ENCODE data around the gene TRERF1. TPM values are rescaled to one million over a fixed set of nuclear protein-coding genes. Genes with fewer than 3 reads are reported as not detected.
"Not testable (repeated sequence)": the region's sequence is repeated elsewhere in the genome, so short reads cannot be mapped to it uniquely, and the experiment has no call there.

TRERF1 gene
- total RNA-seq, 2 donors from 2014 or later: 37.2 to 43.0 TPM

- no peaks in the 10 kb centered on the region for H3K4me1 Mint-ChIP-seq (ENCODE audit: low read depth)
- peaks cover 3 to 6% of the 10 kb centered on the region in 2 donors for H3K9me3 Mint-ChIP-seq
- peaks cover 10% of the 10 kb centered on the region in 2 donors for H3K36me3 Mint-ChIP-seq (ENCODE audit: insufficient read depth in 2 of 2)
- DNase-seq (no peak), ATAC-seq (replicated peaks in 1 of 2) (no peak)
- H3K27me3 Mint-ChIP-seq (ENCODE audit: low read depth): no peaks in the 10 kb centered on the region
- H3K4me3 Mint-ChIP-seq: no peak overlapping the region
- no peak overlapping the region for H3K27ac Mint-ChIP-seq
Measured at GRCh38 chr6:42200035-42200434, 251.7 kb downstream of the TRERF1 start.

- Mint-ChIP-seq H3K36me3 (ENCODE audit: insufficient read depth in 2 of 2) (peaks cover 10% of the 10 kb centered on the region in 2 donors), H3K4me1 (ENCODE audit: low read depth) (no peaks in the 10 kb centered on the region), H3K9me3 (peaks cover 3 to 6% of the 10 kb centered on the region in 2 donors), H3K27me3 (ENCODE audit: low read depth) (no peaks in the 10 kb centered on the region), H3K4me3 (no peak overlapping the region), H3K27ac (no peak overlapping the region)
- DNase-seq (no peak), ATAC-seq (replicated peaks in 1 of 2) (peak; percentile 31 to 53)
Measured at GRCh38 chr6:42199106-42199981, 252.4 kb downstream of the TRERF1 start.

- H3K9me3 Mint-ChIP-seq: peaks cover 3 to 6% of the 10 kb centered on the region in 2 donors
- no peaks in the 10 kb centered on the region for H3K27me3 Mint-ChIP-seq (ENCODE audit: low read depth)
- H3K36me3 Mint-ChIP-seq (ENCODE audit: insufficient read depth in 2 of 2): peaks cover 10% of the 10 kb centered on the region in 2 donors
- peak; percentile 58 to 88 for ATAC-seq (replicated peaks in 1 of 2)
- DNase-seq: peak; percentile 12 to 24
- H3K4me1 Mint-ChIP-seq (ENCODE audit: low read depth): no peaks in the 10 kb centered on the region
- H3K4me3 Mint-ChIP-seq: no peak overlapping the region
- H3K27ac Mint-ChIP-seq: no peak overlapping the region
Measured at GRCh38 chr6:42197555-42198362, 254.0 kb downstream of the TRERF1 start.

- Mint-ChIP-seq H3K27me3 (ENCODE audit: low read depth) (no peaks in the 10 kb centered on the region), H3K9me3 (peaks cover 3 to 4% of the 10 kb centered on the region in 2 donors), H3K4me3 (no peak overlapping the region), H3K27ac (no peak overlapping the region), H3K4me1 (ENCODE audit: low read depth) (peaks cover 5% of the 10 kb centered on the region), H3K36me3 (ENCODE audit: insufficient read depth in 2 of 2) (peaks cover 5 to 6% of the 10 kb centered on the region in 2 donors)
- ATAC-seq (replicated peaks in 1 of 2) (no peak), DNase-seq (no peak)
Measured at GRCh38 chr6:42195415-42195814, 256.3 kb downstream of the TRERF1 start.

GRCh38 chr6:42194056-42194455 lies 257.7 kb downstream of the TRERF1 start:
- DNase-seq (no peak), ATAC-seq (replicated peaks in 1 of 2) (no peak)
- Mint-ChIP-seq H3K9me3 (no peaks in the 10 kb centered on the region), H3K36me3 (ENCODE audit: insufficient read depth in 2 of 2) (no peaks in the 10 kb centered on the region), H3K27me3 (ENCODE audit: low read depth) (no peaks in the 10 kb centered on the region), H3K4me1 (ENCODE audit: low read depth) (peaks cover 5% of the 10 kb centered on the region), H3K4me3 (no peak overlapping the region), H3K27ac (no peak overlapping the region)

GRCh38 chr6:42193491-42193894 lies 258.2 kb downstream of the TRERF1 start:
- Mint-ChIP-seq H3K9me3 (no peaks in the 10 kb centered on the region), H3K27ac (no peak overlapping the region), H3K4me1 (ENCODE audit: low read depth) (peaks cover 5% of the 10 kb centered on the region), H3K36me3 (ENCODE audit: insufficient read depth in 2 of 2) (no peaks in the 10 kb centered on the region), H3K27me3 (ENCODE audit: low read depth) (no peaks in the 10 kb centered on the region), H3K4me3 (no peak overlapping the region)
- no peak for ATAC-seq (replicated peaks in 1 of 2)
- no peak for DNase-seq

GRCh38 chr6:42192385-42192784 lies 259.3 kb downstream of the TRERF1 start:
- DNase-seq; ATAC-seq (replicated peaks in 1 of 2); H3K36me3 Mint-ChIP-seq (ENCODE audit: insufficient read depth in 2 of 2): not testable (repeated sequence)

GRCh38 chr6:42190554-42191183 lies 261.1 kb downstream of the TRERF1 start:
- no peak for DNase-seq
- Mint-ChIP-seq H3K4me1 (ENCODE audit: low read depth) (peaks cover 5% of the 10 kb centered on the region), H3K9me3 (no peaks in the 10 kb centered on the region), H3K27me3 (ENCODE audit: low read depth) (no peaks in the 10 kb centered on the region), H3K4me3 (no peak overlapping the region), H3K36me3 (ENCODE audit: insufficient read depth in 2 of 2) (no peaks in the 10 kb centered on the region), H3K27ac (no peak overlapping the region)
- ATAC-seq (replicated peaks in 1 of 2): no peak

More at GRCh38 chr6:42192385-42192784, 259.3 kb downstream of the TRERF1 start:
- not testable (repeated sequence) for H3K27me3 Mint-ChIP-seq (ENCODE audit: low read depth); H3K9me3 Mint-ChIP-seq; H3K27ac Mint-ChIP-seq; H3K4me1 Mint-ChIP-seq (ENCODE audit: low read depth); H3K4me3 Mint-ChIP-seq

- Mint-ChIP-seq H3K9me3 (no peaks in the 10 kb centered on the region), H3K4me3 (no peak overlapping the region), H3K27ac (no peak overlapping the region), H3K4me1 (ENCODE audit: low read depth) (peaks cover 5% of the 10 kb centered on the region), H3K36me3 (ENCODE audit: insufficient read depth in 2 of 2) (no peaks in the 10 kb centered on the region), H3K27me3 (ENCODE audit: low read depth) (no peaks in the 10 kb centered on the region)
- ATAC-seq (replicated peaks in 1 of 2) (no peak), DNase-seq (no peak)
Measured at GRCh38 chr6:42188406-42188805, 263.3 kb downstream of the TRERF1 start.

- no peak overlapping the region for H3K4me3 Mint-ChIP-seq
- ATAC-seq (replicated peaks in 1 of 2): no peak
- DNase-seq: no peak
- H3K4me1 Mint-ChIP-seq (ENCODE audit: low read depth): peaks cover under 1% of the 10 kb centered on the region
- H3K36me3 Mint-ChIP-seq (ENCODE audit: insufficient read depth in 2 of 2): no peaks in the 10 kb centered on the region
- no peak overlapping the region for H3K27ac Mint-ChIP-seq
- H3K9me3 Mint-ChIP-seq: no peaks in the 10 kb centered on the region
- no peaks in the 10 kb centered on the region for H3K27me3 Mint-ChIP-seq (ENCODE audit: low read depth)
Measured at GRCh38 chr6:42185597-42185996, 266.1 kb downstream of the TRERF1 start.

GRCh38 chr6:42184475-42184874 lies 267.3 kb downstream of the TRERF1 start:
- Mint-ChIP-seq H3K9me3 (no peaks in the 10 kb centered on the region), H3K4me3 (no peak overlapping the region), H3K36me3 (ENCODE audit: insufficient read depth in 2 of 2) (no peaks in the 10 kb centered on the region), H3K27me3 (ENCODE audit: low read depth) (peaks cover 8% of the 10 kb centered on the region), H3K4me1 (ENCODE audit: low read depth) (peaks cover 9% of the 10 kb centered on the region), H3K27ac (no peak overlapping the region)
- DNase-seq (no peak), ATAC-seq (replicated peaks in 1 of 2) (no peak)

- H3K27me3 Mint-ChIP-seq (ENCODE audit: low read depth): peaks cover 11% of the 10 kb centered on the region
- H3K36me3 Mint-ChIP-seq (ENCODE audit: insufficient read depth in 2 of 2): no peaks in the 10 kb centered on the region
- no peak for ATAC-seq (replicated peaks in 1 of 2)
Measured at GRCh38 chr6:42182101-42182500, 269.6 kb downstream of the TRERF1 start.

GRCh38 chr6:42179945-42180313 lies 271.8 kb downstream of the TRERF1 start:
- H3K9me3 Mint-ChIP-seq: no peaks in the 10 kb centered on the region
- peaks cover 11% of the 10 kb centered on the region for H3K27me3 Mint-ChIP-seq (ENCODE audit: low read depth)
- no peak overlapping the region for H3K4me3 Mint-ChIP-seq
- no peaks in the 10 kb centered on the region for H3K36me3 Mint-ChIP-seq (ENCODE audit: insufficient read depth in 2 of 2)
- H3K27ac Mint-ChIP-seq: peak overlapping the region; percentile 2
- ATAC-seq (replicated peaks in 1 of 2) (peak; percentile 65 to 81), DNase-seq (peak; percentile 28 to 41)
- peaks cover 13% of the 10 kb centered on the region for H3K4me1 Mint-ChIP-seq (ENCODE audit: low read depth)

More at GRCh38 chr6:42182101-42182500, 269.6 kb downstream of the TRERF1 start:
- Mint-ChIP-seq H3K27ac (no peak overlapping the region), H3K4me3 (no peak overlapping the region), H3K9me3 (no peaks in the 10 kb centered on the region), H3K4me1 (ENCODE audit: low read depth) (peaks cover 13% of the 10 kb centered on the region)
- DNase-seq: no peak

Measured in activated T-cell treated with anti-CD3 and anti-CD28 coated beads, Interleukin-2, amount 50 U/mL, for 72 hours (primary cell).